ENCODE data around the gene CAPN10. TPM values are rescaled to one million over a fixed set of nuclear protein-coding genes. Genes with fewer than 3 reads are reported as not detected.
A peak's percentile ranks its signal among the peaks of the same experiment; 100 is the strongest.
"Not testable (repeated sequence)": the region's sequence is repeated elsewhere in the genome, so short reads cannot be mapped to it uniquely, and the experiment has no call there.

Gene CAPN10
- total and polyA plus RNA-seq, 2 experiments from 2014 or later: 10.0 to 29.5 TPM

GRCh38 chr2:240561325-240561971 is 25.1 kb upstream of the CAPN10 start:
- in situ Hi-C loops (cut with MboI): no loop called here
- Histone ChIP-seq H3K9me3 (ENCODE audit: low read depth) (no peaks in the 10 kb centered on the region), H3K36me3 (ENCODE audit: low read depth) (no peaks in the 10 kb centered on the region), H3K4me2 (ENCODE audit: unreplicated experiment) (peak overlapping the region; percentile 86), H3F3A (ENCODE audit: insufficient read depth) (peaks cover 32% of the 10 kb centered on the region), H3K9me2 (ENCODE audit: insufficient read depth) (no peaks in the 10 kb centered on the region), H3K79me2 (ENCODE audit: insufficient read depth) (peaks cover 28% of the 10 kb centered on the region), H3K4me1 (ENCODE audit: insufficient read depth) (peaks cover 31% of the 10 kb centered on the region), H3K27ac (peak overlapping the region; percentile 90), H4K20me1 (ENCODE audit: insufficient read depth) (no peaks in the 10 kb centered on the region), H3K4me3 (peak overlapping the region; percentile 78), H3K9ac (peak overlapping the region; percentile 93), H3K27me3 (replicated peaks; ENCODE audit: insufficient read depth) (no peaks in the 10 kb centered on the region), H2AFZ (peak overlapping the region; percentile 61)
- 18% methylated on average over 14 of the region's 14 CpGs for WGBS, 2 experiments (ENCODE audit: low coverage in 1 of 2, low lambda C conversion rate in 2 of 2, missing lambda C conversion rate in 2 of 2)
- peak; percentile 83 for DNase-seq
- no peak for TF ChIP-seq EZH2phosphoT487 (IDR thresholded peaks at IDR 0.05; ENCODE audit: insufficient read depth, low read depth)
- no peak for TF ChIP-seq EZH2 (IDR thresholded peaks at IDR 0.05; ENCODE audit: insufficient read depth, poor library complexity, severe bottlenecking)

GRCh38 chr2:240563231-240563630 is 23.3 kb upstream of the CAPN10 start:
- H3K79me2 ChIP-seq (ENCODE audit: insufficient read depth): peaks cover 20% of the 10 kb centered on the region
- H3K4me2 ChIP-seq (ENCODE audit: unreplicated experiment); H3K9me3 ChIP-seq (ENCODE audit: low read depth); H3K36me3 ChIP-seq (ENCODE audit: low read depth); H3K27ac ChIP-seq; H3K9ac ChIP-seq; in situ Hi-C loops (cut with MboI); H3K27me3 ChIP-seq (replicated peaks; ENCODE audit: insufficient read depth); H2AFZ ChIP-seq; H4K20me1 ChIP-seq (ENCODE audit: insufficient read depth); DNase-seq; H3K9me2 ChIP-seq (ENCODE audit: insufficient read depth); H3K4me3 ChIP-seq: not testable (repeated sequence)
- 92 to 96% methylated on average over 15 to 17 of the region's 17 CpGs for WGBS, 2 experiments (ENCODE audit: low coverage in 1 of 2, low lambda C conversion rate in 2 of 2, missing lambda C conversion rate in 2 of 2)
- peaks cover 32% of the 10 kb centered on the region for H3F3A ChIP-seq (ENCODE audit: insufficient read depth)
- peaks cover 35% of the 10 kb centered on the region for H3K4me1 ChIP-seq (ENCODE audit: insufficient read depth)

GRCh38 chr2:240563951-240564560 is 22.5 kb upstream of the CAPN10 start:
- Histone ChIP-seq H3K4me2 (ENCODE audit: unreplicated experiment) (no peak overlapping the region), H3K9me3 (ENCODE audit: low read depth) (no peaks in the 10 kb centered on the region), H3K27me3 (replicated peaks; ENCODE audit: insufficient read depth) (no peaks in the 10 kb centered on the region), H3K79me2 (ENCODE audit: insufficient read depth) (peaks cover 14% of the 10 kb centered on the region), H3K27ac (no peak overlapping the region), H2AFZ (no peak overlapping the region), H3K9ac (no peak overlapping the region), H3K36me3 (ENCODE audit: low read depth) (no peaks in the 10 kb centered on the region), H4K20me1 (ENCODE audit: insufficient read depth) (no peaks in the 10 kb centered on the region), H3K4me1 (ENCODE audit: insufficient read depth) (peaks cover 34% of the 10 kb centered on the region), H3K9me2 (ENCODE audit: insufficient read depth) (no peaks in the 10 kb centered on the region), H3K4me3 (no peak overlapping the region), H3F3A (ENCODE audit: insufficient read depth) (peaks cover 28% of the 10 kb centered on the region)
- no peak for DNase-seq
- 85 to 86% methylated on average over 12 of the region's 12 CpGs for WGBS, 2 experiments (ENCODE audit: low coverage in 1 of 2, low lambda C conversion rate in 2 of 2, missing lambda C conversion rate in 2 of 2)
- in situ Hi-C loops (cut with MboI): no loop called here
- TF ChIP-seq EZH2 (IDR thresholded peaks at IDR 0.05; ENCODE audit: insufficient read depth, poor library complexity, severe bottlenecking): no peak
- no peak for TF ChIP-seq EZH2phosphoT487 (IDR thresholded peaks at IDR 0.05; ENCODE audit: insufficient read depth, low read depth)

- in situ Hi-C loops (cut with MboI): no loop called here
- no peak overlapping the region for H3K27ac ChIP-seq
- no peaks in the 10 kb centered on the region for H3K27me3 ChIP-seq (replicated peaks; ENCODE audit: insufficient read depth)
- no peak overlapping the region for H3K4me3 ChIP-seq
- peak; percentile 23 for DNase-seq
- no peak overlapping the region for H3K9ac ChIP-seq
- no peaks in the 10 kb centered on the region for H4K20me1 ChIP-seq (ENCODE audit: insufficient read depth)
- TF ChIP-seq EZH2phosphoT487 (IDR thresholded peaks at IDR 0.05; ENCODE audit: insufficient read depth, low read depth): no peak
- TF ChIP-seq EZH2 (IDR thresholded peaks at IDR 0.05; ENCODE audit: insufficient read depth, poor library complexity, severe bottlenecking): no peak
- no peaks in the 10 kb centered on the region for H3K36me3 ChIP-seq (ENCODE audit: low read depth)
- H3K4me1 ChIP-seq (ENCODE audit: insufficient read depth): peaks cover 31% of the 10 kb centered on the region
- H3K9me3 ChIP-seq (ENCODE audit: low read depth): no peaks in the 10 kb centered on the region
- peaks cover 9% of the 10 kb centered on the region for H3K79me2 ChIP-seq (ENCODE audit: insufficient read depth)
- no peak overlapping the region for H2AFZ ChIP-seq
- H3F3A ChIP-seq (ENCODE audit: insufficient read depth): peaks cover 21% of the 10 kb centered on the region
- no peak overlapping the region for H3K4me2 ChIP-seq (ENCODE audit: unreplicated experiment)
- 97% methylated on average over 10 of the region's 10 CpGs for WGBS, 2 experiments (ENCODE audit: low coverage in 1 of 2, low lambda C conversion rate in 2 of 2, missing lambda C conversion rate in 2 of 2)
- H3K9me2 ChIP-seq (ENCODE audit: insufficient read depth): no peaks in the 10 kb centered on the region
These were observed 21.8 kb upstream of the CAPN10 start for GRCh38 chr2:240564561-240565332.

Data from GM23248 (cell line).